WERI-Rb-1 (cell line): ENCODE results near the gene SDCCAG8.

Experiments used
- DNase-seq: peaks from one replicate; pipeline ENCODE4 v3.0.0-alpha.2; 2020
- H3K27ac ChIP-seq: fragments of 250-450 bp; sonication (Bioruptor Pico); 2 replicates; pipeline ENCODE4 v1.5.1; 2020; ENCODE audit warnings: mild to moderate bottlenecking, moderate library complexity
- H3K27me3 ChIP-seq: fragments of 250-450 bp; sonication (Bioruptor Pico); 2 replicates; pipeline ENCODE4 v1.5.1; 2021; ENCODE audit warnings: mild to moderate bottlenecking, low read depth, moderate library complexity; ENCODE audit not compliant: insufficient read depth, severe bottlenecking
- H3K36me3 ChIP-seq: fragments of 250-450 bp; sonication (Bioruptor Pico); 2 replicates; pipeline ENCODE4 v1.5.1; 2020; ENCODE audit warnings: mild to moderate bottlenecking, moderate library complexity
- H3K4me3 ChIP-seq: 2 replicates; pipeline ENCODE4 v1.5.1; 2011; ENCODE audit warnings: low read depth, mild to moderate bottlenecking, control low read depth, low read length
- H3K9me3 ChIP-seq: fragments of 250-450 bp; sonication (Bioruptor Pico); 2 replicates; pipeline ENCODE4 v1.5.1; 2021; ENCODE audit warnings: mild to moderate bottlenecking, moderate library complexity; ENCODE audit not compliant: severe bottlenecking
- CTCF ChIP-seq: IDR thresholded peaks from 2 replicates; pipeline ENCODE4 v1.5.1; 2011; ENCODE audit warnings: low read depth, mild to moderate bottlenecking, control low read depth, inconsistent platforms, low read length

SDCCAG8 gene

GRCh38 chr1:243391355-243391754 is 135.5 kb downstream of the SDCCAG8 start:
- no peaks in the 10 kb centered on the region for H3K36me3 ChIP-seq
- H3K4me3 ChIP-seq = no peak overlapping the region
- DNase-seq = no peak
- no peaks in the 10 kb centered on the region for H3K27me3 ChIP-seq
- no peak overlapping the region for H3K27ac ChIP-seq
- no peak for TF ChIP-seq CTCF
- H3K9me3 ChIP-seq = no peaks in the 10 kb centered on the region

DNA sequence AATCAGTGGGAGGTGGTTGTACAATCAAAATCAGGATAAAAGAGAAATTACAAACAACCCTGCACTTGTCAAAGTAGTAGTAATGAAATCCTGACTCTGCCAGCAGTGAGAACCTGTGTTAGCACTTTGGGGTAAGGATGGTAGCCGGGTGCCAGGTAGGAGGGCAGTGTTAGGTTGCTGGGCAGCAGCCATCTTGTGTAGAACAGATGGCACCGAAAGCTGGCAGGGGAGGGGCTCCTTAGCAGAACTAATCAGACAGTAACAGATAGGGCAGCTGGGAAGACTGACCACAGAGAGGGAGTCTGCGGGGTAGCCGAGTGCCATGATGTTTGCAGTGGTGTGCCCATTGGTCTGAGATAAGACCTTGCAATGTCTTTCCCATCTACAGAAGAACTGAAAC is 137.3 kb downstream of the SDCCAG8 start:
- no peak for DNase-seq
- H3K27ac ChIP-seq = no peak overlapping the region
- no peaks in the 10 kb centered on the region for H3K36me3 ChIP-seq
- no peak for TF ChIP-seq CTCF
- no peak overlapping the region for H3K4me3 ChIP-seq
- no peaks in the 10 kb centered on the region for H3K27me3 ChIP-seq
- H3K9me3 ChIP-seq = no peaks in the 10 kb centered on the region

- Histone ChIP-seq H3K27ac (no peak overlapping the region), H3K9me3 (no peaks in the 10 kb centered on the region), H3K4me3 (no peak overlapping the region), H3K36me3 (no peaks in the 10 kb centered on the region), H3K27me3 (no peaks in the 10 kb centered on the region)
- DNase-seq = no peak
- no peak for TF ChIP-seq CTCF
Observed at GRCh38 chr1:243394066-243394465, 138.2 kb downstream of the SDCCAG8 start.

DNA sequence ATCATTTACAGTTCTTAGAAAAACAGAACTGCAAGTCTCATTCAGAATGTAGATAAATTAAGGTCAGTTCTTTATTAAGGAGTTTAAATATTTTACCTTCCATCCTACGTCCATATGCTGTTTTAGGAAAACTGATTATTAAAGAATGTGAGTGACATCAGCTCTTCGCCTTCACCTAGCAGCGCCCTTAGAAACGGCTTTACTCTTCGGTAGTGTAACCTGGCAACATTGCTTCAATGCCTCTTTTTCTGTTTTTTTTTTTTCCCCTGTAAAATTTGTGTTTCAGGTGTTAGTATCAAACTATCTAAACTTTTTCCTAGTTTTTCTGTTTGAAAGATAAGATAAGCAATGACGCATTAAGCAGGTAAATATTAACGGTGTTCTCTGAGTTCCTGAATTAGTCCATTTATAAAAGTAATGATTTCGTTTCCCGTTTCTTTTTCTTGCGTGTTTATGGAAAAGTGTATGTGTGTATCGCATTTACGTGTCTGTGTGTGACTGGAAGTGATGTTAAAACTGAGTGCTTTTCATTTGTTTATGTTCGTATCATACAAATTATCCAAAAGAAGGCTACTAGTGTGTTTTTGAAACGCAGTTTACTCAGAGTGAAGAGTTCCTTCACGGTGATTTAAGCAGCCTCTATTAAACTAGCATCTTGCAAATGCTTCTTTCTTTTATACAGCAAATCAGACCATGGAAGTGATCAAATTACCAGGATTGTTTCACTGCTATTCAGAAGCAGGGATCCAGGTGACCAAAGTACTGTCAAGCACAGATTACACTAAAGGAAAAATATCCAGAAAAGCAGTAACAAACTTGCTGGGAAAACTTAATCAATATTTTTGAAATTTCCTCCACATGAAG is 139.0 kb downstream of the SDCCAG8 start:
- Histone ChIP-seq H3K27me3 (no peaks in the 10 kb centered on the region), H3K9me3 (no peaks in the 10 kb centered on the region), H3K36me3 (no peaks in the 10 kb centered on the region), H3K27ac (no peak overlapping the region), H3K4me3 (no peak overlapping the region)
- no peak for DNase-seq
- no peak for TF ChIP-seq CTCF

GRCh38 chr1:243396424-243396823 is 140.6 kb downstream of the SDCCAG8 start:
- no peak for TF ChIP-seq CTCF
- Histone ChIP-seq H3K36me3 (no peaks in the 10 kb centered on the region), H3K27me3 (no peaks in the 10 kb centered on the region), H3K4me3 (no peak overlapping the region), H3K27ac (no peak overlapping the region), H3K9me3 (no peaks in the 10 kb centered on the region)
- no peak for DNase-seq

- no peaks in the 10 kb centered on the region for H3K27me3 ChIP-seq
- H3K4me3 ChIP-seq = no peak overlapping the region
- H3K27ac ChIP-seq = no peak overlapping the region
- H3K9me3 ChIP-seq = no peaks in the 10 kb centered on the region
- TF ChIP-seq CTCF = no peak
- DNase-seq = no peak
- H3K36me3 ChIP-seq = no peaks in the 10 kb centered on the region
Observed at GRCh38 chr1:243396876-243397275, 141.0 kb downstream of the SDCCAG8 start.
